HepG2 (cell line): ENCODE data around the gene ABHD11. TPM values are rescaled to one million over a fixed set of nuclear protein-coding genes. Genes with fewer than 3 reads are reported as not detected.

Source experiments
- HNRNPL ChIP-seq: fragments of 200-400 bp; formaldehyde crosslinking; IDR thresholded peaks from 2 replicates; pipeline ENCODE4 v1.6.1; 2017; ENCODE audit warnings: mild to moderate bottlenecking, low read depth, low read length
- MXI1 ChIP-seq: IDR thresholded peaks from 3 replicates; pipeline ENCODE4 v1.6.1; 2012; ENCODE audit warnings: low read depth, low read length, inconsistent platforms, borderline replicate concordance
- PAX8 ChIP-seq: sonication (generic); formaldehyde crosslinking; IDR thresholded peaks from 2 replicates; pipeline ENCODE4 v1.8.0; 2022; ENCODE audit warnings: mild to moderate bottlenecking, missing genetic modification reagents, borderline replicate concordance
- POLR2A ChIP-seq, 2 experiments: IDR thresholded peaks; 2 replicates each; pipeline ENCODE4 v1.6.1; 2011; ENCODE audit warnings: low read depth in 2 of 2, low read length in 2 of 2, mild to moderate bottlenecking in 1 of 2, moderate library complexity in 1 of 2; ENCODE audit not compliant: insufficient read depth in 1 of 2
- POLR2AphosphoS5 ChIP-seq: IDR thresholded peaks from 2 replicates; pipeline ENCODE4 v1.6.1; 2012; ENCODE audit warnings: low read depth, low read length
- POLR2G ChIP-seq: fragments of 200-400 bp; formaldehyde crosslinking; IDR thresholded peaks from 2 replicates; pipeline ENCODE4 v1.6.1; 2018; ENCODE audit warnings: mild to moderate bottlenecking, low read depth, low read length, moderate library complexity
- RBFOX2 ChIP-seq: fragments of 200-400 bp; formaldehyde crosslinking; IDR thresholded peaks from 2 replicates; pipeline ENCODE4 v1.6.1; 2017; ENCODE audit warnings: low read depth, mild to moderate bottlenecking, low read length
- SMARCE1 ChIP-seq: fragments of 450-650 bp; IDR thresholded peaks from 2 replicates; pipeline ENCODE4 v1.6.1; 2017; ENCODE audit warnings: borderline replicate concordance
- TFDP1 ChIP-seq: IDR thresholded peaks from 2 replicates; pipeline ENCODE4 v1.6.1; 2016; ENCODE audit warnings: missing compliant biosample characterization, missing genetic modification reagents, borderline replicate concordance
- TMF1 ChIP-seq: sonication (generic); formaldehyde crosslinking; IDR thresholded peaks from 2 replicates; pipeline ENCODE4 v1.8.1; 2022; ENCODE audit warnings: low read depth, missing genetic modification reagents
- YEATS4 ChIP-seq: sonication (generic); formaldehyde crosslinking; IDR thresholded peaks from 2 replicates; pipeline ENCODE4 v1.4.0; 2020; ENCODE audit warnings: missing genetic modification reagents, borderline replicate concordance
- ZFP90 ChIP-seq: sonication (generic); formaldehyde crosslinking; IDR thresholded peaks from 2 replicates; pipeline ENCODE4 v1.8.0; 2022; ENCODE audit warnings: missing genetic modification reagents, mild to moderate bottlenecking, inconsistent platforms, borderline replicate concordance
- ZFP91 ChIP-seq: sonication (generic); formaldehyde crosslinking; IDR thresholded peaks from 2 replicates; pipeline ENCODE4 v1.9.0; 2022; ENCODE audit warnings: missing genetic modification reagents, mild to moderate bottlenecking, borderline replicate concordance
- ZFX ChIP-seq: sonication (generic); formaldehyde crosslinking; IDR thresholded peaks from 2 replicates; pipeline ENCODE4 v1.4.0; 2020; ENCODE audit warnings: mild to moderate bottlenecking, low read depth, missing genetic modification reagents, moderate library complexity
- ZFY ChIP-seq: sonication (generic); formaldehyde crosslinking; IDR thresholded peaks from 2 replicates; pipeline ENCODE4 v1.4.0; 2020; ENCODE audit warnings: missing genetic modification reagents
- ZNF234 ChIP-seq: sonication (generic); formaldehyde crosslinking; conservative IDR thresholded peaks from 2 replicates; pipeline ENCODE4 v1.5.1; 2020; ENCODE audit warnings: mild to moderate bottlenecking, missing genetic modification reagents
- ZNF501 ChIP-seq: sonication (generic); formaldehyde crosslinking; IDR thresholded peaks from 2 replicates; pipeline ENCODE4 v1.5.1; 2020; ENCODE audit warnings: mild to moderate bottlenecking, moderate library complexity, missing genetic modification reagents
- ZNF547 ChIP-seq: sonication (generic); formaldehyde crosslinking; IDR thresholded peaks from 2 replicates; pipeline ENCODE4 v1.5.1; 2020; ENCODE audit warnings: mild to moderate bottlenecking, missing genetic modification reagents
- ZNF552 ChIP-seq: sonication (generic); formaldehyde crosslinking; IDR thresholded peaks from 2 replicates; pipeline ENCODE4 v1.9.0; 2022; ENCODE audit warnings: missing genetic modification reagents, mild to moderate bottlenecking, borderline replicate concordance
- ZNF574 ChIP-seq: sonication (generic); formaldehyde crosslinking; IDR thresholded peaks from 2 replicates; pipeline ENCODE4 v1.4.0; 2020; ENCODE audit warnings: missing genetic modification reagents
- ZNF781 ChIP-seq: sonication (generic); formaldehyde crosslinking; IDR thresholded peaks from 2 replicates; pipeline ENCODE4 v1.5.1; 2020; ENCODE audit warnings: borderline replicate concordance, mild to moderate bottlenecking, missing genetic modification reagents; ENCODE audit errors: not compliant biosample characterization
- ZSCAN29 ChIP-seq: sonication (generic); formaldehyde crosslinking; conservative IDR thresholded peaks from 2 replicates; pipeline ENCODE4 v1.4.0; 2020; ENCODE audit warnings: mild to moderate bottlenecking, missing genetic modification reagents
- polyA plus RNA-seq, 8 experiments: library from polyadenylated mRNA; depleted of rRNA in 3 of 8; stranded (reverse) in 7 of 8; unstranded in 1 of 8; fragments of >200 nt; fragmentation: Illumina TruSeq in 4 of 8; extraction: Trizol in 4 of 8; gene quantifications; 2 replicates each; pipeline versions ENCODE4 v1.2.1 to v1.2.3, GENCODE V29; 2011 to 2016; ENCODE audit warnings: low read depth in 4 of 8, missing spikeins in 1 of 8, mixed read lengths in 1 of 8; ENCODE audit not compliant: insufficient read depth in 1 of 8
- total RNA-seq, 5 experiments: library from RNA; depleted of rRNA; stranded (reverse); fragments of >200 nt; fragmentation: Illumina TruSeq; extraction: Trizol; gene quantifications; 2 replicates each; pipeline ENCODE4 v1.2.3, GENCODE V29; 2016; ENCODE audit warnings: low read depth in 1 of 5

Gene ABHD11
- total and polyA plus RNA-seq, 2 of the 13 experiments (the other 11 are each of a cell fraction or from before 2014, with no cell fraction given) = 7.0 to 8.1 TPM

- TF ChIP-seq POLR2AphosphoS5 (no peak; the same call in 1 of the 2 replicates), YEATS4 (peak; percentile 43; the same call in 1 of the 2 replicates), ZFP90 (no peak; the same call in 1 of the 2 replicates), ZNF781 (no peak), TMF1 (CRISPR knock-in tag) (peak; percentile 58; the same call in 1 of the 2 replicates), ZNF234 (no peak), ZFY (CRISPR knock-in tag) (peak; percentile 68), TFDP1 (0 out of 2 replicates have a peak, but pooled peaks have one; percentile 5), ZFX (CRISPR knock-in tag) (peak; percentile 51; the same call in 1 of the 2 replicates), ZNF547 (CRISPR knock-in tag) (peak; percentile 69; the same call in 1 of the 2 replicates), PAX8 (CRISPR knock-in tag) (0 out of 2 replicates have a peak, but pooled peaks have one; percentile 65), ZFP91 (CRISPR knock-in tag) (peak; percentile 35; the same call in 1 of the 2 replicates), ZSCAN29 (CRISPR knock-in tag) (no peak), POLR2G (0 out of 2 replicates have a peak, but pooled peaks have one; percentile 35), HNRNPL (0 out of 2 replicates have a peak, but pooled peaks have one; percentile 6), ZNF552 (no peak), POLR2A (IDR thresholded peaks at IDR 0.05; ENCODE audit: insufficient read depth in 1 of 2, low read depth in 2 of 2, low read length in 2 of 2) (peak in 1 of 2 experiments; percentile 67; a peak in 1 of 4 replicates), SMARCE1 (no peak), RBFOX2 (peak; percentile 63), ZNF501 (CRISPR knock-in tag) (0 out of 2 replicates have a peak, but pooled peaks have one; percentile 31), ZNF574 (CRISPR knock-in tag) (0 out of 2 replicates have a peak, but pooled peaks have one; percentile 3), MXI1 (peak; percentile 15; the same call in 1 of the 3 replicates)
These were observed 19.4 kb downstream of the ABHD11 start, which contains the start of gene STX1A (continued) for GRCh38 chr7:73718905-73719805.
